ENCODE data around the gene SHKBP1. TPM values are rescaled to one million over a fixed set of nuclear protein-coding genes. Genes with fewer than 3 reads are reported as not detected.
"Not testable (repeated sequence)": the region's sequence is repeated elsewhere in the genome, so short reads cannot be mapped to it uniquely, and the experiment has no call there.

The SHKBP1 gene
- polyA plus RNA-seq, 3 donors = 44.3 to 47.9 (median 45.6) TPM

- no peak for DNase-seq (ENCODE audit: extremely low read depth in 1 of 11, low read depth in 9 of 11, low spot score in 4 of 11)
Measured at GRCh38 chr19:40621283-40621682, 44.6 kb downstream of the SHKBP1 start.

- no peak for DNase-seq (ENCODE audit: extremely low read depth in 1 of 11, low read depth in 9 of 11, low spot score in 4 of 11)
Measured at GRCh38 chr19:40621966-40622772, 45.5 kb downstream of the SHKBP1 start.

GRCh38 chr19:40622773-40623075 lies 46.1 kb downstream of the SHKBP1 start:
- DNase-seq (ENCODE audit: extremely low read depth in 1 of 11, low read depth in 9 of 11, low spot score in 4 of 11) = no peak

- no peak for DNase-seq (ENCODE audit: extremely low read depth in 1 of 11, low read depth in 9 of 11, low spot score in 4 of 11)
Measured at GRCh38 chr19:40623403-40624251, 47.0 kb downstream of the SHKBP1 start.

GRCh38 chr19:40624369-40625153 lies 47.9 kb downstream of the SHKBP1 start:
- not testable (repeated sequence) for DNase-seq (ENCODE audit: extremely low read depth in 1 of 11, low read depth in 9 of 11, low spot score in 4 of 11)

GRCh38 chr19:40625406-40626120 lies 48.9 kb downstream of the SHKBP1 start:
- no peak for DNase-seq (ENCODE audit: extremely low read depth in 1 of 11, low read depth in 9 of 11, low spot score in 4 of 11)

GRCh38 chr19:40626918-40627317 lies 50.2 kb downstream of the SHKBP1 start:
- no peak for DNase-seq (ENCODE audit: extremely low read depth in 1 of 11, low read depth in 9 of 11, low spot score in 4 of 11)

GRCh38 chr19:40627486-40628279 lies 51.0 kb downstream of the SHKBP1 start:
- DNase-seq (ENCODE audit: extremely low read depth in 1 of 11, low read depth in 9 of 11, low spot score in 4 of 11) = no peak

GRCh38 chr19:40629346-40629745 lies 52.7 kb downstream of the SHKBP1 start:
- DNase-seq (ENCODE audit: extremely low read depth in 1 of 11, low read depth in 9 of 11, low spot score in 4 of 11) = no peak

- DNase-seq (ENCODE audit: extremely low read depth in 1 of 11, low read depth in 9 of 11, low spot score in 4 of 11) = no peak
Measured at GRCh38 chr19:40630571-40631160, 54.0 kb downstream of the SHKBP1 start.

GRCh38 chr19:40632311-40633036 lies 55.8 kb downstream of the SHKBP1 start:
- no peak for DNase-seq (ENCODE audit: extremely low read depth in 1 of 11, low read depth in 9 of 11, low spot score in 4 of 11)

GRCh38 chr19:40633207-40633606 lies 56.5 kb downstream of the SHKBP1 start:
- no peak for DNase-seq (ENCODE audit: extremely low read depth in 1 of 11, low read depth in 9 of 11, low spot score in 4 of 11)

GRCh38 chr19:40638327-40638726 lies 61.7 kb downstream of the SHKBP1 start:
- DNase-seq (ENCODE audit: extremely low read depth in 1 of 11, low read depth in 9 of 11, low spot score in 4 of 11) = no peak

- no peak for DNase-seq (ENCODE audit: extremely low read depth in 1 of 11, low read depth in 9 of 11, low spot score in 4 of 11)
Measured at GRCh38 chr19:40639638-40639982, 62.9 kb downstream of the SHKBP1 start.

GRCh38 chr19:40640744-40641143 lies 64.1 kb downstream of the SHKBP1 start:
- DNase-seq (ENCODE audit: extremely low read depth in 1 of 11, low read depth in 9 of 11, low spot score in 4 of 11) = peak in 1 of 11 donors; percentile 17

All from renal cortex interstitium (tissue), 11 donors.